Vagina (tissue), 2 donors: ENCODE measurements around the gene ANKRD42. TPM values are rescaled to one million over a fixed set of nuclear protein-coding genes. Genes with fewer than 3 reads are reported as not detected.

ENCODE experiments used
- DNase-seq, 2 donors: peaks; one replicate each; pipeline ENCODE4 v3.0.0-alpha.2; 2017; ENCODE audit errors: extremely low spot score in 2 of 2
- H3K27ac ChIP-seq: fragments of 200-600 bp; sonication (generic); one replicate; pipeline ENCODE4 v1.5.1; 2019
- H3K27me3 ChIP-seq: fragments of 200-600 bp; sonication (generic); one replicate; pipeline ENCODE4 v1.5.1; 2019
- H3K36me3 ChIP-seq, 2 donors: fragments of 200-600 bp; sonication (generic); one replicate each; pipeline ENCODE4 v1.5.1; 2017 to 2019
- H3K4me1 ChIP-seq: fragments of 200-600 bp; sonication (generic); one replicate; pipeline ENCODE4 v1.5.1; 2019
- H3K4me3 ChIP-seq, 2 donors: fragments of 200-600 bp; sonication (generic); 1 replicate in 1 of 2; 2 replicates in 1 of 2; pipeline ENCODE4 v1.5.1; 2016 to 2019
- H3K9me3 ChIP-seq: fragments of 200-600 bp; sonication (generic); one replicate; pipeline ENCODE4 v1.5.1; 2019
- CTCF ChIP-seq, 3 experiments: fragments of 450-650 bp in 2 of 3; fragments of 200-600 bp in 1 of 3; sonication (generic) in 1 of 3; IDR thresholded peaks; one replicate each; pipeline ENCODE4 v1.5.1; 2017 to 2019; ENCODE audit warnings: antibody characterized with exemption in 3 of 3, mild to moderate bottlenecking in 2 of 3, moderate library complexity in 2 of 3
- POLR2A ChIP-seq, 2 donors: fragments of 450-650 bp; IDR thresholded peaks; one replicate each; pipeline ENCODE4 v1.6.1; 2017; ENCODE audit warnings: antibody characterized with exemption in 2 of 2, mild to moderate bottlenecking in 2 of 2, moderate library complexity in 2 of 2
- POLR2AphosphoS5 ChIP-seq, 2 donors: sonication (generic); formaldehyde crosslinking; IDR thresholded peaks; one replicate each; pipeline ENCODE4 v1.9.0; 2017; ENCODE audit warnings: antibody characterized with exemption in 2 of 2, mild to moderate bottlenecking in 2 of 2, low read depth in 1 of 2; ENCODE audit not compliant: insufficient read depth in 1 of 2
- intact Hi-C: fragments of 100-400 bp; cut with DNase I; formaldehyde crosslinking; loops from one replicate; pipeline ENCODE4 v1.15.1; 2023
- total RNA-seq: library from RNA; depleted of rRNA; stranded (reverse); fragments of >200 nt; gene quantifications from one replicate; pipeline ENCODE4 v1.2.3, GENCODE V29; 2016

Gene ANKRD42
- total RNA-seq, 1 donor from 2014 or later = 10.3 TPM

- intact Hi-C loops = no loop called here
- TF ChIP-seq CTCF (IDR thresholded peaks at IDR 0.05) (no peak), POLR2A (IDR thresholded peaks at IDR 0.05) (no peak), POLR2AphosphoS5 (IDR thresholded peaks at IDR 0.05; ENCODE audit: insufficient read depth in 1 of 2, low read depth in 1 of 2) (no peak)
- peaks cover 92% of the 10 kb centered on the region for H3K4me1 ChIP-seq
- peaks cover 0 to 42% of the 10 kb centered on the region in 2 donors for H3K36me3 ChIP-seq
- no peak for DNase-seq
- no peaks in the 10 kb centered on the region for H3K9me3 ChIP-seq
- H3K27me3 ChIP-seq = no peaks in the 10 kb centered on the region
- no peak overlapping the region for H3K4me3 ChIP-seq
- H3K27ac ChIP-seq = no peak overlapping the region
Measured at GRCh38 chr11:83172551-83172950, 21.0 kb upstream of the ANKRD42 start.

GRCh38 chr11:83174008-83174407 lies 19.5 kb upstream of the ANKRD42 start:
- Histone ChIP-seq H3K36me3 (peaks cover 0 to 40% of the 10 kb centered on the region in 2 donors), H3K4me1 (peaks cover 83% of the 10 kb centered on the region)
- TF ChIP-seq POLR2AphosphoS5 (IDR thresholded peaks at IDR 0.05; ENCODE audit: insufficient read depth in 1 of 2, low read depth in 1 of 2) (no peak), POLR2A (IDR thresholded peaks at IDR 0.05) (no peak), CTCF (IDR thresholded peaks at IDR 0.05) (no peak)

GRCh38 chr11:83175815-83176214 lies 17.7 kb upstream of the ANKRD42 start:
- H3K4me3 ChIP-seq = no peak overlapping the region
- peaks cover 65% of the 10 kb centered on the region for H3K4me1 ChIP-seq
- H3K27me3 ChIP-seq = no peaks in the 10 kb centered on the region
- no peaks in the 10 kb centered on the region for H3K9me3 ChIP-seq
- TF ChIP-seq POLR2A (IDR thresholded peaks at IDR 0.05) (no peak), CTCF (IDR thresholded peaks at IDR 0.05) (no peak), POLR2AphosphoS5 (IDR thresholded peaks at IDR 0.05; ENCODE audit: insufficient read depth in 1 of 2, low read depth in 1 of 2) (no peak)
- intact Hi-C loops = no loop called here
- H3K27ac ChIP-seq = no peak overlapping the region
- no peak for DNase-seq
- H3K36me3 ChIP-seq = peaks cover 0 to 50% of the 10 kb centered on the region in 2 donors

More at GRCh38 chr11:83174008-83174407, 19.5 kb upstream of the ANKRD42 start:
- no peak overlapping the region for H3K27ac ChIP-seq
- H3K27me3 ChIP-seq = no peaks in the 10 kb centered on the region
- H3K4me3 ChIP-seq = no peak overlapping the region
- intact Hi-C loops = no loop called here
- no peak for DNase-seq
- no peaks in the 10 kb centered on the region for H3K9me3 ChIP-seq

- no peak for DNase-seq
- peaks cover 3 to 89% of the 10 kb centered on the region in 2 donors for H3K36me3 ChIP-seq
- no peaks in the 10 kb centered on the region for H3K27me3 ChIP-seq
- no peak for TF ChIP-seq CTCF (IDR thresholded peaks at IDR 0.05)
- TF ChIP-seq POLR2AphosphoS5 (IDR thresholded peaks at IDR 0.05; ENCODE audit: insufficient read depth in 1 of 2, low read depth in 1 of 2) = no peak
- no peak for TF ChIP-seq POLR2A (IDR thresholded peaks at IDR 0.05)
- H3K27ac ChIP-seq = no peak overlapping the region
- intact Hi-C loops = no loop called here
- H3K9me3 ChIP-seq = no peaks in the 10 kb centered on the region
- H3K4me1 ChIP-seq = peaks cover 5% of the 10 kb centered on the region
- H3K4me3 ChIP-seq = no peak overlapping the region
Measured at GRCh38 chr11:83181815-83182214, 11.7 kb upstream of the ANKRD42 start.

GRCh38 chr11:83185767-83186166 lies 7.7 kb upstream of the ANKRD42 start:
- Histone ChIP-seq H3K36me3 (peaks cover 3 to 71% of the 10 kb centered on the region in 2 donors), H3K27ac (no peak overlapping the region), H3K27me3 (no peaks in the 10 kb centered on the region), H3K4me3 (no peak overlapping the region), H3K9me3 (no peaks in the 10 kb centered on the region), H3K4me1 (no peaks in the 10 kb centered on the region)
- no peak for DNase-seq
- TF ChIP-seq POLR2A (IDR thresholded peaks at IDR 0.05) (no peak), CTCF (IDR thresholded peaks at IDR 0.05) (no peak), POLR2AphosphoS5 (IDR thresholded peaks at IDR 0.05; ENCODE audit: insufficient read depth in 1 of 2, low read depth in 1 of 2) (no peak)
- intact Hi-C loops = no loop called here
